K562 (cell line): ENCODE data around the gene VPS33B. TPM values are rescaled to one million over a fixed set of nuclear protein-coding genes. Genes with fewer than 3 reads are reported as not detected.

Experiments
- CTCF ChIP-seq, 3 experiments: IDR thresholded peaks in 2 of 3; conservative IDR thresholded peaks in 1 of 3; 2 replicates each; pipeline ENCODE4 v1.5.1; 2011 to 2012; ENCODE audit warnings: low read length in 3 of 3, mild to moderate bottlenecking in 3 of 3, control low read depth in 2 of 3, improper control_type of control experiment in 1 of 3, inconsistent platforms in 1 of 3, low read depth in 1 of 3, mixed read lengths in 1 of 3, moderate library complexity in 1 of 3; ENCODE audit not compliant: insufficient read depth in 2 of 3
- E2F3 ChIP-seq: fragments of 250-450 bp; sonication (Bioruptor Pico); IDR thresholded peaks from 2 replicates; pipeline ENCODE4 v1.4.0; 2020; ENCODE audit warnings: mild to moderate bottlenecking
- FUS ChIP-seq: fragments of 200-400 bp; formaldehyde crosslinking; optimal IDR thresholded peaks from 2 replicates; pipeline ENCODE3; 2017; ENCODE audit warnings: low read depth, low read length
- MITF ChIP-seq: IDR thresholded peaks from 2 replicates; pipeline ENCODE4 v1.6.1; 2014; ENCODE audit warnings: antibody characterized with exemption
- MNT ChIP-seq, 2 experiments: fragments of 450-650 bp; conservative IDR thresholded peaks; 2 replicates each; pipeline ENCODE4 v1.6.1; 2017; ENCODE audit warnings: mild to moderate bottlenecking in 2 of 2, moderate library complexity in 2 of 2
- NR4A1 ChIP-seq, 2 experiments: fragments of 250-450 bp in 1 of 2; fragments of 450-650 bp in 1 of 2; sonication (Bioruptor Pico) in 1 of 2; IDR thresholded peaks; 2 replicates each; pipeline versions ENCODE4 v1.4.0 to v1.6.1; 2016 to 2020; ENCODE audit warnings: mild to moderate bottlenecking in 2 of 2, missing compliant biosample characterization in 1 of 2, missing genetic modification characterization in 1 of 2, moderate library complexity in 1 of 2
- RFX1 ChIP-seq: fragments of 450-650 bp; IDR thresholded peaks from 2 replicates; pipeline ENCODE4 v1.6.1; 2016; ENCODE audit warnings: mild to moderate bottlenecking, moderate library complexity
- TAF15 ChIP-seq: fragments of 200-400 bp; formaldehyde crosslinking; IDR thresholded peaks from 2 replicates; pipeline ENCODE4 v1.6.1; 2017; ENCODE audit warnings: mild to moderate bottlenecking, low read depth, low read length, moderate library complexity
- TOE1 ChIP-seq, 2 experiments: fragments of 450-650 bp in 1 of 2; sonication (generic) in 1 of 2; formaldehyde crosslinking in 1 of 2; IDR thresholded peaks; 2 replicates each; pipeline versions ENCODE4 v1.7.1 to v1.8.0; 2016 to 2022; ENCODE audit warnings: borderline replicate concordance in 2 of 2, mild to moderate bottlenecking in 2 of 2, antibody characterized with exemption in 1 of 2, inconsistent platforms in 1 of 2, low read depth in 1 of 2, missing genetic modification reagents in 1 of 2, moderate library complexity in 1 of 2
- XRCC4 ChIP-seq: IDR thresholded peaks from one replicate; pipeline ENCODE4 v1.6.1; 2011; ENCODE audit not compliant: insufficient read depth, insufficient read length; ENCODE audit errors: extremely low read depth
- YBX1 ChIP-seq: fragments of 450-650 bp; IDR thresholded peaks from 2 replicates; pipeline ENCODE4 v1.7.1; 2016; ENCODE audit warnings: mild to moderate bottlenecking
- ZFP1 ChIP-seq: fragments of 450-650 bp; formaldehyde crosslinking; IDR thresholded peaks from 2 replicates; pipeline ENCODE4 v1.4.0; 2020; ENCODE audit warnings: mild to moderate bottlenecking, mixed read lengths
- ZNF133 ChIP-seq: fragments of 250-450 bp; sonication (Bioruptor Pico); IDR thresholded peaks from 2 replicates; pipeline ENCODE4 v1.4.0; 2020; ENCODE audit warnings: mild to moderate bottlenecking
- ZNF212 ChIP-seq: fragments of 450-650 bp; formaldehyde crosslinking; IDR thresholded peaks from 2 replicates; pipeline ENCODE4 v1.4.0; 2020; ENCODE audit warnings: mild to moderate bottlenecking
- ZNF3 ChIP-seq: fragments of 250-450 bp; sonication (Bioruptor Pico); IDR thresholded peaks from 2 replicates; pipeline ENCODE4 v1.5.0; 2021; ENCODE audit warnings: mild to moderate bottlenecking, moderate library complexity
- polyA plus RNA-seq, 8 experiments: library from polyadenylated mRNA; depleted of rRNA in 4 of 8; stranded (reverse) in 5 of 8; unstranded in 3 of 8; fragments of >200 nt; fragmentation: Nextera tagmentation in 2 of 8; fragmentation: Illumina TruSeq in 1 of 8; extraction: Ambion mirVana in 2 of 8; extraction: Trizol in 1 of 8; gene quantifications; 2 replicates each; pipeline versions ENCODE4 v1.2.1 to v1.2.3, GENCODE V29; 2011 to 2014; ENCODE audit warnings: inconsistent platforms in 1 of 8, missing spikeins in 1 of 8
- total RNA-seq, 7 experiments: library from RNA; depleted of rRNA in 6 of 7; stranded (reverse); fragments of >200 nt in 6 of 7; fragmentation: Illumina TruSeq in 2 of 7; extraction: Trizol in 2 of 7; gene quantifications; 2 replicates each; pipeline versions ENCODE4 v1.2.1 to v1.2.3, GENCODE V29; 2011 to 2021; ENCODE audit warnings: low replicate concordance in 1 of 7
- TF ChIP-seq, protein P1 (sequence below): sonication (generic); formaldehyde crosslinking; IDR thresholded peaks from 2 replicates; pipeline ENCODE4 v1.8.0; 2022; ENCODE audit warnings: mild to moderate bottlenecking, low read depth, missing genetic modification reagents
- TF ChIP-seq, protein P2 (sequence below): sonication (generic); formaldehyde crosslinking; IDR thresholded peaks from 2 replicates; pipeline ENCODE4 v1.9.0; 2022; ENCODE audit warnings: mild to moderate bottlenecking, missing genetic modification reagents
- TF ChIP-seq, protein P3 (sequence below): fragments of 250-450 bp; sonication (Bioruptor Pico); IDR thresholded peaks from 2 replicates; pipeline ENCODE4 v1.8.0; 2021; ENCODE audit warnings: mild to moderate bottlenecking, moderate library complexity

VPS33B gene
- total and polyA plus RNA-seq, 9 of the 15 experiments (the other 6 are each of a cell fraction or from before 2014, with no cell fraction given) = 9.4 to 25.5 (median 14.8) TPM

- TF ChIP-seq TOE1 (IDR thresholded peaks at IDR 0.05; ENCODE audit: borderline replicate concordance) = peak; percentile 78; the same call in 1 of the 2 replicates
- no peak for TF ChIP-seq TOE1 (CRISPR knock-in tag; IDR thresholded peaks at IDR 0.05; ENCODE audit: borderline replicate concordance, low read depth)
- TF ChIP-seq, protein P1, sequence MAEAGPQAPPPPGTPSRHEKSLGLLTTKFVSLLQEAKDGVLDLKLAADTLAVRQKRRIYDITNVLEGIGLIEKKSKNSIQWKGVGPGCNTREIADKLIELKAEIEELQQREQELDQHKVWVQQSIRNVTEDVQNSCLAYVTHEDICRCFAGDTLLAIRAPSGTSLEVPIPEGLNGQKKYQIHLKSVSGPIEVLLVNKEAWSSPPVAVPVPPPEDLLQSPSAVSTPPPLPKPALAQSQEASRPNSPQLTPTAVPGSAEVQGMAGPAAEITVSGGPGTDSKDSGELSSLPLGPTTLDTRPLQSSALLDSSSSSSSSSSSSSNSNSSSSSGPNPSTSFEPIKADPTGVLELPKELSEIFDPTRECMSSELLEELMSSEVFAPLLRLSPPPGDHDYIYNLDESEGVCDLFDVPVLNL (CRISPR knock-in tag) = peak; percentile 96
- peak; percentile 78 to 92 for TF ChIP-seq MNT (conservative IDR thresholded peaks at IDR 0.05)
- TF ChIP-seq E2F3 (CRISPR knock-in tag) = peak; percentile 87
- no peak for TF ChIP-seq ZNF3
- TF ChIP-seq, protein P2, sequence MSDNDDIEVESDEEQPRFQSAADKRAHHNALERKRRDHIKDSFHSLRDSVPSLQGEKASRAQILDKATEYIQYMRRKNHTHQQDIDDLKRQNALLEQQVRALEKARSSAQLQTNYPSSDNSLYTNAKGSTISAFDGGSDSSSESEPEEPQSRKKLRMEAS (CRISPR knock-in tag) = peak; percentile 81
- no peak for TF ChIP-seq ZFP1 (CRISPR knock-in tag)
- TF ChIP-seq FUS = peak; percentile 62
- no peak for TF ChIP-seq TAF15
- TF ChIP-seq, protein P3, sequence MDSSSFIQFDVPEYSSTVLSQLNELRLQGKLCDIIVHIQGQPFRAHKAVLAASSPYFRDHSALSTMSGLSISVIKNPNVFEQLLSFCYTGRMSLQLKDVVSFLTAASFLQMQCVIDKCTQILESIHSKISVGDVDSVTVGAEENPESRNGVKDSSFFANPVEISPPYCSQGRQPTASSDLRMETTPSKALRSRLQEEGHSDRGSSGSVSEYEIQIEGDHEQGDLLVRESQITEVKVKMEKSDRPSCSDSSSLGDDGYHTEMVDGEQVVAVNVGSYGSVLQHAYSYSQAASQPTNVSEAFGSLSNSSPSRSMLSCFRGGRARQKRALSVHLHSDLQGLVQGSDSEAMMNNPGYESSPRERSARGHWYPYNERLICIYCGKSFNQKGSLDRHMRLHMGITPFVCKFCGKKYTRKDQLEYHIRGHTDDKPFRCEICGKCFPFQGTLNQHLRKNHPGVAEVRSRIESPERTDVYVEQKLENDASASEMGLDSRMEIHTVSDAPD (CRISPR knock-in tag) = no peak
- TF ChIP-seq CTCF (IDR thresholded peaks at IDR 0.05 in 2 of 3, conservative IDR thresholded peaks at IDR 0.05 in 1 of 3; ENCODE audit: insufficient read depth in 2 of 3, low read depth in 1 of 3, low read length in 3 of 3) = peak in 1 of 3 experiments; percentile 5; a peak in 1 of 6 replicates
- no peak for TF ChIP-seq MITF
- TF ChIP-seq YBX1 = no peak
- TF ChIP-seq XRCC4 = no peak
- no peak for TF ChIP-seq ZNF133 (CRISPR knock-in tag)
- TF ChIP-seq RFX1 = no peak
- TF ChIP-seq NR4A1 (CRISPR knock-in tag; IDR thresholded peaks at IDR 0.05) = no peak; the same call in none of the 2 replicates
- TF ChIP-seq NR4A1 (tag; IDR thresholded peaks at IDR 0.05) = peak; percentile 22; the same call in 1 of the 2 replicates
- TF ChIP-seq ZNF212 (CRISPR knock-in tag) = no peak
Observed at GRCh38 chr15:90994417-90995311, 27.7 kb downstream of the VPS33B start, which contains the start of gene PRC1 (continued).
